ENCODE data around the gene KIAA1191.

DNA sequence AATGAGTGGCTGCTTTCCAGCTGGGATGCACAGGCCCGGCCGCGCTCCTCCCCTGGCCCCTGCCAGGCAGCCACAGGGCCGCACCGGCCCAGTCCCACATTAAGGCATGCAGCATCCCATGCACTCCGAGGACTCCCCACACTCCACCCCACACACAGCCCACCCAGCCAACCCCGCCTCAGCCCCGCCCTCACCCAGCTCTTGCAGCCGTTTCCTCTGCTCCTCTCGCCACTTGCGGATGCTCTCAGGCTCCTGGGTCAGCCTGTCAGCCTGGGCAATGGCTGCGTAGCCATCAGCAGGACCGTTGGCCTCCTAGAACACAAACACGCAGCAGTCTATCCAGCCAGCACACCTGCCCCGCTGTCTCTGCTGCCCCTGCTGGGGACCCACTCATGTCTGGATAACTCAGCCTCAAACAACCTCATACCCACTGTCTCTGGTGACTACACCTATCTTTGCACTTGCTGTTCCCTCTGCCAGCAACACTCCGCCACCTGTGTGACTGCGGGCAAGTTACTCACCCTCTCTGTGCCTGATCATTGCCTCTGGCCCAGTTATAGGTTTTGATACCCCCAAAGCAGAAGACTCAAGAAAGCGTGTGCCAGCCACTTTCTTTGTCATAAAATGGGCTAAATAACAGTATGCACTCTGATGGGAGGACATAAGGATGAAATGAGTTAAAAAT, 36.3 kb upstream of the KIAA1191 start:
- TF ChIP-seq, protein P1, sequence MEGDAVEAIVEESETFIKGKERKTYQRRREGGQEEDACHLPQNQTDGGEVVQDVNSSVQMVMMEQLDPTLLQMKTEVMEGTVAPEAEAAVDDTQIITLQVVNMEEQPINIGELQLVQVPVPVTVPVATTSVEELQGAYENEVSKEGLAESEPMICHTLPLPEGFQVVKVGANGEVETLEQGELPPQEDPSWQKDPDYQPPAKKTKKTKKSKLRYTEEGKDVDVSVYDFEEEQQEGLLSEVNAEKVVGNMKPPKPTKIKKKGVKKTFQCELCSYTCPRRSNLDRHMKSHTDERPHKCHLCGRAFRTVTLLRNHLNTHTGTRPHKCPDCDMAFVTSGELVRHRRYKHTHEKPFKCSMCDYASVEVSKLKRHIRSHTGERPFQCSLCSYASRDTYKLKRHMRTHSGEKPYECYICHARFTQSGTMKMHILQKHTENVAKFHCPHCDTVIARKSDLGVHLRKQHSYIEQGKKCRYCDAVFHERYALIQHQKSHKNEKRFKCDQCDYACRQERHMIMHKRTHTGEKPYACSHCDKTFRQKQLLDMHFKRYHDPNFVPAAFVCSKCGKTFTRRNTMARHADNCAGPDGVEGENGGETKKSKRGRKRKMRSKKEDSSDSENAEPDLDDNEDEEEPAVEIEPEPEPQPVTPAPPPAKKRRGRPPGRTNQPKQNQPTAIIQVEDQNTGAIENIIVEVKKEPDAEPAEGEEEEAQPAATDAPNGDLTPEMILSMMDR (IDR thresholded peaks at IDR 0.05): no peak
- TF ChIP-seq POLR2A (IDR thresholded peaks at IDR 0.05): no peak

All from lower leg skin (tissue), 3 donors.